ENCODE data around the gene PDE8A. TPM values are rescaled to one million over a fixed set of nuclear protein-coding genes. Genes with fewer than 3 reads are reported as not detected.

The PDE8A gene
- total RNA-seq, 2 experiments from 2014 or later, result 28.3 to 32.3 TPM

GRCh38 chr15:84949845-84950569 is 31.6 kb upstream of the PDE8A start:
- Histone ChIP-seq H3K4me1 (ENCODE audit: insufficient read depth, low read length, poor library complexity, severe bottlenecking) (no peaks in the 10 kb centered on the region), H3K79me2 (ENCODE audit: insufficient read depth, low read depth, low read length) (no peaks in the 10 kb centered on the region), H3K4me2 (ENCODE audit: low read length) (no peak overlapping the region), H3K9me3 (ENCODE audit: low read length) (no peaks in the 10 kb centered on the region), H2AFZ (ENCODE audit: low read length) (no peak overlapping the region), H3K4me3 (ENCODE audit: low read depth, low read length, poor library complexity, severe bottlenecking) (no peak overlapping the region), H3K27ac (ENCODE audit: low read depth, low read length, poor library complexity, severe bottlenecking) (no peak overlapping the region), H4K20me1 (ENCODE audit: insufficient read depth, low read length) (no peaks in the 10 kb centered on the region), H3K36me3 (ENCODE audit: insufficient read depth, low read length) (no peaks in the 10 kb centered on the region), H3K9me2 (ENCODE audit: insufficient read depth, low read length) (no peaks in the 10 kb centered on the region)
- no TSS peak for BruUV-seq (replicated peaks)
- intact Hi-C loops (cut with micrococcal nuclease; ENCODE audit: unreplicated experiment), result no loop called here
- POLR2A ChIA-PET, result no interaction called here
- DNase-seq (ENCODE audit: low spot score), result no peak
- TF ChIP-seq EZH2phosphoT487 (IDR thresholded peaks at IDR 0.05; ENCODE audit: borderline replicate concordance, low read depth, low read length), result no peak
- TF ChIP-seq CTCF (conservative IDR thresholded peaks at IDR 0.05; ENCODE audit: low read length), result no peak
- CTCF ChIA-PET (ENCODE audit: unreplicated experiment), result no interaction called here

GRCh38 chr15:84950570-84951111 is 31.0 kb upstream of the PDE8A start:
- TF ChIP-seq CTCF (conservative IDR thresholded peaks at IDR 0.05; ENCODE audit: low read length), result no peak
- no peak for TF ChIP-seq EZH2phosphoT487 (IDR thresholded peaks at IDR 0.05; ENCODE audit: borderline replicate concordance, low read depth, low read length)
- no peak overlapping the region for H3K4me3 ChIP-seq (ENCODE audit: low read depth, low read length, poor library complexity, severe bottlenecking)
- no peak for DNase-seq (ENCODE audit: low spot score)
- no peak overlapping the region for H2AFZ ChIP-seq (ENCODE audit: low read length)
- no peaks in the 10 kb centered on the region for H3K79me2 ChIP-seq (ENCODE audit: insufficient read depth, low read depth, low read length)
- H4K20me1 ChIP-seq (ENCODE audit: insufficient read depth, low read length), result no peaks in the 10 kb centered on the region
- no peaks in the 10 kb centered on the region for H3K9me2 ChIP-seq (ENCODE audit: insufficient read depth, low read length)
- H3K4me1 ChIP-seq (ENCODE audit: insufficient read depth, low read length, poor library complexity, severe bottlenecking), result no peaks in the 10 kb centered on the region
- CTCF ChIA-PET (ENCODE audit: unreplicated experiment), result interaction anchor here (0.6 kb wide), 1 partner anchor 25 kb away, joined by 3 read pairs; no protein-coding TSS in a partner anchor
- BruUV-seq (replicated peaks), result no TSS peak
- POLR2A ChIA-PET, result no interaction called here
- intact Hi-C loops (cut with micrococcal nuclease; ENCODE audit: unreplicated experiment), result no loop called here
- H3K27ac ChIP-seq (ENCODE audit: low read depth, low read length, poor library complexity, severe bottlenecking), result no peak overlapping the region
- no peaks in the 10 kb centered on the region for H3K36me3 ChIP-seq (ENCODE audit: insufficient read depth, low read length)
- H3K4me2 ChIP-seq (ENCODE audit: low read length), result no peak overlapping the region
- no peaks in the 10 kb centered on the region for H3K9me3 ChIP-seq (ENCODE audit: low read length)

GRCh38 chr15:84951736-84952135 is 29.9 kb upstream of the PDE8A start:
- Histone ChIP-seq H3K79me2 (ENCODE audit: insufficient read depth, low read depth, low read length) (no peaks in the 10 kb centered on the region), H3K9me2 (ENCODE audit: insufficient read depth, low read length) (no peaks in the 10 kb centered on the region), H3K4me1 (ENCODE audit: insufficient read depth, low read length, poor library complexity, severe bottlenecking) (no peaks in the 10 kb centered on the region), H2AFZ (ENCODE audit: low read length) (no peak overlapping the region), H3K9me3 (ENCODE audit: low read length) (no peaks in the 10 kb centered on the region), H4K20me1 (ENCODE audit: insufficient read depth, low read length) (no peaks in the 10 kb centered on the region), H3K4me2 (ENCODE audit: low read length) (no peak overlapping the region), H3K4me3 (ENCODE audit: low read depth, low read length, poor library complexity, severe bottlenecking) (no peak overlapping the region), H3K36me3 (ENCODE audit: insufficient read depth, low read length) (no peaks in the 10 kb centered on the region), H3K27ac (ENCODE audit: low read depth, low read length, poor library complexity, severe bottlenecking) (no peak overlapping the region)
- no peak for TF ChIP-seq CTCF (conservative IDR thresholded peaks at IDR 0.05; ENCODE audit: low read length)
- TF ChIP-seq EZH2phosphoT487 (IDR thresholded peaks at IDR 0.05; ENCODE audit: borderline replicate concordance, low read depth, low read length), result no peak
- ChIA-PET POLR2A (no interaction called here), CTCF (ENCODE audit: unreplicated experiment) (no interaction called here)
- BruUV-seq (replicated peaks), result no TSS peak
- no peak for DNase-seq (ENCODE audit: low spot score)
- intact Hi-C loops (cut with micrococcal nuclease; ENCODE audit: unreplicated experiment), result no loop called here
